ENCODE measurements around the gene PRTN3. TPM values are rescaled to one million over a fixed set of nuclear protein-coding genes. Genes with fewer than 3 reads are reported as not detected.

The PRTN3 gene
- total and polyA plus RNA-seq, 2 of the 4 experiments (the other 2 are of a cell fraction) = not detected

- WGBS, 2 experiments (ENCODE audit: extremely low coverage in 2 of 2, insufficient read length in 1 of 2) = no CpG with 5 or more reads among the region's 12 CpGs
Observed at GRCh38 chr19:855142-855541, 14.3 kb downstream of the PRTN3 start.

More at GRCh38 chr19:855142-855541, 14.3 kb downstream of the PRTN3 start:
- no peak overlapping the region for H3K4ac ChIP-seq (ENCODE audit: low read depth, low read length)
- no TSS peak for BruUV-seq (replicated peaks)
- H3K56ac ChIP-seq (ENCODE audit: extremely low read depth, insufficient read depth, low read length) = no peak overlapping the region
- H3K9me3 ChIP-seq (ENCODE audit: control insufficient read depth, insufficient read depth, low read length) = no peaks in the 10 kb centered on the region
- ChIA-PET CTCF (interaction anchor here (1.6 kb wide), 1 partner anchor 146 kb away, joined by 3 read pairs; no protein-coding TSS in a partner anchor), POLR2A (ENCODE audit: unreplicated experiment) (no interaction called here)
- no peak overlapping the region for H3K4me3 ChIP-seq (ENCODE audit: insufficient read depth, low read depth, low read length)
- peaks cover 8% of the 10 kb centered on the region for H3K4me1 ChIP-seq (ENCODE audit: control insufficient read depth, insufficient read depth, low read length)
- no peak overlapping the region for H3K27ac ChIP-seq (ENCODE audit: insufficient read depth, low read length)
- no peak overlapping the region for H2BK15ac ChIP-seq (ENCODE audit: low read depth, low read length)
- no peak overlapping the region for H2BK120ac ChIP-seq (ENCODE audit: low read depth, low read length)
- intact Hi-C loops (cut with micrococcal nuclease) = loop anchor here (5.0 kb wide), 1 partner anchor 83 kb away; no protein-coding TSS in a partner anchor
- H3K23ac ChIP-seq (ENCODE audit: low read depth, low read length) = no peak overlapping the region
- H3K9ac ChIP-seq (ENCODE audit: low read depth, low read length) = no peak overlapping the region
- DNase-seq = no peak
- no peak overlapping the region for H4K91ac ChIP-seq (ENCODE audit: insufficient read depth, low read depth, low read length)
- no peak overlapping the region for H2AK5ac ChIP-seq (ENCODE audit: low read depth, low read length)
- peaks cover 2% of the 10 kb centered on the region; the same call in 1 of the 2 replicates for H3K27me3 ChIP-seq (ENCODE audit: control insufficient read depth, insufficient read depth, low read length)
- no peak overlapping the region for H3K18ac ChIP-seq (ENCODE audit: low read depth, low read length)
- H2AK9ac ChIP-seq (replicated peaks; ENCODE audit: low read depth, low read length, poor library complexity) = no peak overlapping the region
- H3K9me1 ChIP-seq (ENCODE audit: insufficient read depth, low read length) = no peaks in the 10 kb centered on the region
- no peaks in the 10 kb centered on the region for H4K20me1 ChIP-seq (ENCODE audit: insufficient read depth, low read length)
- no peak overlapping the region for H4K5ac ChIP-seq (ENCODE audit: low read depth, low read length)
- in situ Hi-C loops (cut with MboI; ENCODE audit: low sequenced_read_pairs) = loop anchor here (5.0 kb wide), 1 partner anchor 142 kb away; no protein-coding TSS in a partner anchor
- no peak overlapping the region for H4K8ac ChIP-seq (ENCODE audit: low read depth in 2 of 2, low read length in 2 of 2)
- ATAC-seq (ENCODE audit: low read depth) = no peak
- H3K79me1 ChIP-seq (ENCODE audit: low read depth in 1 of 2, low read length in 2 of 2) = no peaks in the 10 kb centered on the region
- no peaks in the 10 kb centered on the region for H3K36me3 ChIP-seq (ENCODE audit: control insufficient read depth, insufficient read depth, low read length)
- H2AFZ ChIP-seq (replicated peaks; ENCODE audit: low read length, poor library complexity) = no peak overlapping the region
- H3K4me2 ChIP-seq (ENCODE audit: low read depth, low read length) = no peak overlapping the region
- H2BK5ac ChIP-seq (ENCODE audit: low read depth, low read length, poor library complexity, severe bottlenecking) = no peak overlapping the region
- no peak overlapping the region for H3K14ac ChIP-seq (replicated peaks; ENCODE audit: low read depth, low read length)
- no peak overlapping the region for H2BK20ac ChIP-seq (ENCODE audit: low read depth, low read length)
- TF ChIP-seq CTCF (conservative IDR thresholded peaks at IDR 0.05; ENCODE audit: low read depth, low read length) = no peak
- TF ChIP-seq SMC3 (IDR thresholded peaks at IDR 0.05; ENCODE audit: low read depth, low read length) = no peak
- no peak for TF ChIP-seq RAD21 (IDR thresholded peaks at IDR 0.05; ENCODE audit: low read length)
- no peak for TF ChIP-seq MXI1 (IDR thresholded peaks at IDR 0.05; ENCODE audit: borderline replicate concordance, low read depth, low read length)
- no peak for TF ChIP-seq USF2 (IDR thresholded peaks at IDR 0.05; ENCODE audit: low read depth, low read length)
- no peak for TF ChIP-seq MAFK (IDR thresholded peaks at IDR 0.05; ENCODE audit: low read depth, low read length)
- TF ChIP-seq FOS (IDR thresholded peaks at IDR 0.05; ENCODE audit: low read depth, low read length) = no peak
- TF ChIP-seq CHD1 (IDR thresholded peaks at IDR 0.05; ENCODE audit: low read depth, low read length) = no peak
- TF ChIP-seq BHLHE40 (IDR thresholded peaks at IDR 0.05; ENCODE audit: low read depth, low read length) = no peak
- no peak for TF ChIP-seq NFE2L2 (IDR thresholded peaks at IDR 0.05; ENCODE audit: low read depth, low read length)
- no peak for TF ChIP-seq RCOR1 (IDR thresholded peaks at IDR 0.05; ENCODE audit: insufficient replicate concordance, low read length)
- TF ChIP-seq POLR2A (IDR thresholded peaks at IDR 0.05; ENCODE audit: low read depth, low read length) = no peak
- no peak for TF ChIP-seq CEBPB (IDR thresholded peaks at IDR 0.05; ENCODE audit: low read depth, low read length)
- no peak for TF ChIP-seq RFX5 (IDR thresholded peaks at IDR 0.05; ENCODE audit: low read depth, low read length)
- dilution Hi-C loops (cut with HindIII; ENCODE audit: low sequenced_read_pairs, unreplicated experiment) = no loop called here
